ELR (cell line): ENCODE results near the gene ZNF552.
"Not testable (repeated sequence)": the region's sequence is repeated elsewhere in the genome, so short reads cannot be mapped to it uniquely, and the experiment has no call there.

ENCODE experiments used
- DNase-seq: peaks from one replicate; pipeline ENCODE4 v3.0.0-alpha.2; 2015; ENCODE audit warnings: low read depth

Gene ZNF552

DNA sequence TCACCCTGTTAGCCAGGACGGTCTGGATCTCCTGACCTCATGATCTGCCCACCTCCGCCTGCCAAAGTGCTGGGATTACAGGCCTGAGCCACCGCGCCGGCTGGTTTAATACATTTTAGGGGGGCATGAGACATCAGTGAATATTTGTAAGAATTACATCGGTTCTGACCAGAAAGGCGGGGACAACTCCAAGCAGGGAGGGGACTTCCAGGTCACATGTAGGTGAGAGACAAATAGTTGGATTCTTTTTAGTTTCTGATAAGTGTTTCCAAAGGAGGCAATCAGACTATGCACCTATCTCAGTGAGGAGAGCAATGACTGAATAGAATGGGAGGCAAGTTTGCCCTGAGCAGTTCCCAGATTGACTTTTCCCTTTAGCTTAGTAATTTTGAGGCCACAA is 3.7 kb upstream of the ZNF552 start:
- no peak for DNase-seq

GRCh38 chr19:57817976-57818375 is 3.3 kb upstream of the ZNF552 start:
- DNase-seq, result no peak

DNA sequence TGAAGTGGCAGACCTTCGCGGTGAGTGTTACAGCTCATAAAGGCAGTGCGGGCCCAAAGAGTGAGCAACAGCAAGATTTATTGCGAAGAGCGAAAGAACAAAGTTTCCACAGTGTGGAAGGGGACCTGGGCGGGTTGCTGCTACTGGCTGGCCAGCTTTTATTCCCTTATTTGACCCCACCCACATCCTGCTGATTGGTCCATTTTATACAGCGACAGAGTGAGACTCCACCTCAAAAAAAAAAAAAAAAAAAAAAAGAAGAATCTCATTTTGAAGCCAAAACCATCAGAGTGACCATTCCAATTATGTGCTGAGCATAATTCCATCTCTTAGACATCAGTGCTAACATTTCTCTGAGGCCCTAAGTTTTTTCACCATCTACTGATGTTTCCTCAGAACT is 1.9 kb upstream of the ZNF552 start:
- DNase-seq, result no peak

- no peak for DNase-seq
Measured at GRCh38 chr19:57815247-57816075, 748 bp upstream of the ZNF552 start.

DNA sequence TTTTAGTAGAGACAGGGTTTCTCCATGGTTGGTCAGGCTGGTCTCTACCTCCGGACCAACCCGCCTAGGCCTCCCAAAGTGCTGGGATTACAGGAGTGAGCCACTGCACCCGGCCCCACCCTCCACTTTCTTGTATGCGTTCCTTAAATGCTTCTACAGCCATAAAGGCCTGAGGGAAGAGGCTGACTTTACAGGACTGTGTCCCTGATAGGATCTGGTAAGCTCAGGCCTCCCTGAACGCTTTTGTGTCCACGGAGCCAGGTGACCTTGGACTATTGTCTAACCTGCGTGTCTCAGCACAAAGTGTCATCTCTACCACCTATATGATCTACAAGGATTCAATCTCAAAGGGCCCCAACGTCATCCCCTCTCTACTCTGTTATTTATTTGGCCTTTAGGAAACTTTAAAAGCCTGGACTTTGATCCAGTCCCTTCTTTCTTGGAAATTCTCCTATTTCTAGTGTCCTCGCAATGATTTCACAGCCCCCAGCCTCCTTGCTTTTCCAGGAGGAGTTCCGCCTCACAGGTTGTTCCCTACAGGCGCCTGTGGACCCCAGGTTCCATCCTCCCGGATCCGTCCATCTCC is 701 bp downstream of the ZNF552 start:
- DNase-seq, result no peak

GRCh38 chr19:57812975-57813820 is 1.5 kb downstream of the ZNF552 start:
- DNase-seq, result not testable (repeated sequence)

DNA sequence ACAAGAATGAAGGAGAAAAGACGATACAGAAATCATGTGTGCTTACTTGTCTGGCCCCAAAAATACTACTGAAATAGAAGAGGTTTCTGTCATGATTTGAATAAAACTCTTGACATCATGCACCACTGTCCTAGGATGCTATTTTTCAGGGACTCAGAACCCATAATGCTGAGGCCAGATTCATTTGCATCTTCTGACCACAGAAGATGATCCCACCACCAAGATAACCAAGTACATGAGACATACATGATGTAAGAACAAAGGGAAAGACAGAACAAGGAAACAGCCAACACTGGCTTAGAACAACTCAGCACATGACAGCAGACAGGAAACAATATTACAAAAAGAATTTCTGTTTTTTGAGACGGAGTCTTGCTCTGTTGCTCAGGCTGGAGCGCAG is 2.5 kb downstream of the ZNF552 start:
- DNase-seq, result no peak

DNA sequence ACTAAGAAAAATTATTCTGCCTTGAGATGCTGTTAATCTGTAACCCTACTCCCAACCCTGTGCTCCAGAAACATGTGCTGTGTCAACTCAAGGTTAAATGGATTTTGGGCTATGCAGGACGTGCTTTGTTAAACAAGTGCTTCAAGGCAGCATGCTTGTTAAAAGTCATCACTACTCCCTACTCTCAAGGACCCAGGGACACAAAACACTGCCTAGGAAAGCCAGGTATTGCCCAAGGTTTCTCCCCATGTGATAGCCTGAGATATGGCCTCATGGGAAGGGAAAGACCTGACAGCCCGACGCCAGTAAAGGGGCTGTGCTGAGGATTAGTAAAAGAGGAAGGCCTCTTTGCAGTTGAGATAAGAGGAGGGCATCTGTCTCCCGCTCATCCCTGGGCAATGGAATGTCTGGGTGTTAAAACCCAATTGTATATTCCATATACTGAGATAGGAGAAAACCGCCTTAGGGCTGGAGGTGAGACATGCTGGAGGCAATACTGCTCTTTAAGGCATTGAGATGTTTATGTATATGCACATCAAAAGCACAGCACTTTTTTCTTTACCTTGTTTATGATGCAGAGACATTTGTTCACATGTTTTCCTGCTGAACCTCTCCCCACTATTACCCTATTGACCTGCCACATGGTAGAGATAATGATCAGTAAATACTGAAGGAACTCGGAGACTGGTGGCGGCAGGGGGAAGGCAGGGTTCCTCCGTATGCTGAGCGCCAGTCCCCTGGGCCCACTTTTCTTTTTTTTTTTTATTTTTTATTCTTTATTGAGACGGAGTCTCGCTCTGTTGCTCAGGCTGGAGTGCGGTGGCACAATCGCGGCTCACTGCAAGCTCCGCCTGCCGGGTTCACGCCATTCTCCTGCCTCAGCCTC is 4.1 kb downstream of the ZNF552 start:
- not testable (repeated sequence) for DNase-seq

- DNase-seq, result no peak
Measured at GRCh38 chr19:57807541-57807940, 7.2 kb downstream of the ZNF552 start.

DNA sequence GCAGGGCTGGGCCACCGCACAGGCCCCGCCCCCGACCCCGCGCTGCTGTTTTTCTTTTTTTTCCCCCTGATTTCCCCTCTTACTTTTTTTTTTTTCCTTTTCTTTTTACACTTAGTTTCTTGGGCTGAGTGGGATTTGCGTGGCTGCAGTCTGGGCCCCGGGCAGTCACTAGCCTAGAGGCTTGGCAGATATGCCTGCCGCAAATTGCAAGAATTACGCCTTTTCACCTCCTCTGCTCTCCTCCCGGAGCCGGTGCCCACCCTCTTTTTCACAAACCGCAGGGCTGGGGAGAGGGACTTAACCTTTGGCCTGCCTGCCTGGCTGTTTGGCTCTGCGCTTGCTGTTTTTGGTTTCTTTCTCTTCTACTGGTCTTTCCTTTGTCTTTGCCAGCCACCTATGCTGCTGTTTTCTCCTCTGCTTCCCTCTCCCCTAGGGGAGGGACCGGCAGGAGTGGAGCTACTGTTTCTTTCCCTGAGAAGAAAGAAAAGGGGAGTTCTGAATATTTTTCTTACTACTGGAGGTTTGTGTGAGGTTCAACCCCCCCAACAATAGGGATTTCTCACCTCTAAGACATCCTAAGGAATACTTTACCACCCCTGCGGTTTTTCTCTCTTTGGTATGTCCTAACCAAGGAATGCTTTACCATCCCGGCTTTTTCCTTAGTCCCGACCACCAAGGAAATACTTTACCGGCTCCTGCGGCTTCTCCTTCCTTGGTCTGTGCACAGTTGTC is 11.0 kb downstream of the ZNF552 start:
- DNase-seq, result peak; percentile 93

GRCh38 chr19:57803265-57803593 is 11.5 kb downstream of the ZNF552 start:
- no peak for DNase-seq

DNA sequence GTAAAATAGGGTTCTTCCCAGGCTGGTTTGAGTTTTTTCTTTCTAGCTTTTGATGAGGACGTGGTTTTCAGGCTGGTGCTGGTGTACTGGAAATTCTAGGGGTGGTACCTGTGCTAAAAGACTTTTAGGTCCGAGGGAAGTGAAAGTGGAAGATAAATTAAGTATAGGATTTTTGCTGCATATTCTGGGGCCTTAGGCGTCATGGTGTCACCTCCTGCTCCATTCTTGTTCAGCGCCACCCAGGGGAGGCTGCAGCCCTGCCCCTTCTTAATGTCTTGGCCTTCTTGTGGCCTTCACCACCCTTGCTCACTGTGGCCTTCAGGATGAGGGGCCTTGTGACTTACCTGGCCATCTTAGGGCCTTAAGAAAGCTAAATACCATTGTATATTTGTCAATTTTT is 12.4 kb downstream of the ZNF552 start:
- no peak for DNase-seq

DNA sequence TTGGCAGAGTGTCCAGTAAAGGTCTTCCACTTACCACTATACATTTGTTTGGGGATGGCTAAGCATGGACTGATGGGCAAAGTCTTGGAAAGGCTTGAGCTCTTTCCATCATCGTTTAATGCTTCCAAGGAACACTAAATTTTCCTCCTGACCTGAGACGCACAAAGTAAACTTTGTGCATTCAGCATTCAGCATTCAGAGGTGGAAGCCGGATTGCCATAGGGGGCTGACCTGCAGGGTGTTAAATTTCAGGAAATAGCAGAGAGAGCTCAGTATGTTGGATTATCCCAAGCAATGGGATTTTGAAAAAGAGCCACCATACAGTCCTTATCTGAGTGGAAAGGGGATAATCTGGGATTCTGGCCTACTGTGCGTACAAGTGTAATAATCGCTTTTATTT is 14.0 kb downstream of the ZNF552 start:
- DNase-seq, result no peak

GRCh38 chr19:57796580-57796979 is 18.1 kb downstream of the ZNF552 start:
- DNase-seq, result not testable (repeated sequence)

DNA sequence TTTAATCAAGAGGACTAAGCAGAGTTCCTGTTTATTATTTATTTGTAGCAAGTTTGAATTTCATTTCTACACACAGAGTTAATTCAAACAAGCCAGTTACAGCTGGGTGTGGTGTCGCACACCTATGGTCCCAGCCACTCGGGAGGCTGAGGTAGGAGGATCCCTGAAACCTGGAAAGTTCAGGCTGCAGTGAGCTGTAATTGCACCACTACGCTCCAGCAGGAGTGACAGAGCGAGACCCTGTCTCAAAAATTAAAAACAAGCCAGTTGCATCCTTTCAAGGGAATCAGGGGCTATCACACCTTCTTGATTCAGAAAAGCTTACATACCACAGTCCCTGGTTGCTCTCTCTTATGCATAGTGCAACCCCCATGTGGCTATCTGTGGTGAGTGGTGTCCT is 25.4 kb downstream of the ZNF552 start:
- DNase-seq, result no peak

DNA sequence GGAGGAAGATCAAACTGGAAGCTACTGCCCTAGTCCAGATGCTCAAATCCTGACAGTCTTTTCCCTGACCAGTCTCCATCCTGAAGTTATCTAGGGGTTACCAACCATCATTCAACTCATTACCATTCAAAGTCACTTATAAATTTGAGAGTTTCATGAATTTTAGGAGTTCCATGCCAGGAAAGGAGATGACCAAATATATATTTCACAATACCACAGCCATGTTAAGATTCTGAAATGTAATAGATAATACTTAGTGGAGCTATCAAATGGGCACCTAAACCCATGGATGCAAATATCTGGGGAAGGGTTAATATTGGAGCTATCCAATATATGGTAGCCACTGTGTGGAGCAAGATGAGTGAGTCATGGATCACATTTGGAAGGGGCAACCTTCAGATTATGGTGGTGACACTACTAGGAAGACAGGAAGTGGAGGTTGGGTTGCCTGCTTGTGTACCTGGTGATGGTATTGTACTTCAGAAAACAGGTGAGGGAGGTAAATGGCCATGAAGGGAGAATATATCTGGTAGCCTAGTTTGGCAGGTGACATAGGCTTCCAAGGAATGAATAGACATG is 26.5 kb downstream of the ZNF552 start:
- DNase-seq, result no peak

- DNase-seq, result no peak
Measured at GRCh38 chr19:57786906-57787305, 27.8 kb downstream of the ZNF552 start.

DNA sequence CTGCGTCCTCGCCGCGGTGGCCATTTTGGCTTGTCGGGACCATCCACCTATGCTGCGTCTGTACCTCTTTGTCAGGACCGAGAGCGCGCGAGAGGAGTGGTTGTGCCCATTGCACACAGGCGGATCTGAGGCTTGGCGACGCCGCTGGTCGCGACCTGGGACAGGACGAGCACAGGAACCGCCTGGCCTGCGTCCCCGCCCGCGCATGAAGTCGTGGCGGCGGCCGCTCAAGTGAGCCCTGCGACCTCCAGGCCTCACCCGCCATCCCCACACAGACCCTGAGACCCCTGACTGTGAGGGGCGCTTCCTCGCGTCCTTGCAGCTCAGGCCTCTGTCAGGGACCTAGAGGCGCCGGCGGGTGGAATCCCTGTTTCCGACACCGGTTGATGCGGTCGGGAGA is 28.4 kb downstream of the ZNF552 start:
- DNase-seq, result no peak

GRCh38 chr19:57779220-57779845 is 35.4 kb downstream of the ZNF552 start:
- no peak for DNase-seq

- DNase-seq, result no peak
Measured at GRCh38 chr19:57778336-57778735, 36.4 kb downstream of the ZNF552 start.
